ENCODE measurements around the gene FYN.

Gene FYN

DNA sequence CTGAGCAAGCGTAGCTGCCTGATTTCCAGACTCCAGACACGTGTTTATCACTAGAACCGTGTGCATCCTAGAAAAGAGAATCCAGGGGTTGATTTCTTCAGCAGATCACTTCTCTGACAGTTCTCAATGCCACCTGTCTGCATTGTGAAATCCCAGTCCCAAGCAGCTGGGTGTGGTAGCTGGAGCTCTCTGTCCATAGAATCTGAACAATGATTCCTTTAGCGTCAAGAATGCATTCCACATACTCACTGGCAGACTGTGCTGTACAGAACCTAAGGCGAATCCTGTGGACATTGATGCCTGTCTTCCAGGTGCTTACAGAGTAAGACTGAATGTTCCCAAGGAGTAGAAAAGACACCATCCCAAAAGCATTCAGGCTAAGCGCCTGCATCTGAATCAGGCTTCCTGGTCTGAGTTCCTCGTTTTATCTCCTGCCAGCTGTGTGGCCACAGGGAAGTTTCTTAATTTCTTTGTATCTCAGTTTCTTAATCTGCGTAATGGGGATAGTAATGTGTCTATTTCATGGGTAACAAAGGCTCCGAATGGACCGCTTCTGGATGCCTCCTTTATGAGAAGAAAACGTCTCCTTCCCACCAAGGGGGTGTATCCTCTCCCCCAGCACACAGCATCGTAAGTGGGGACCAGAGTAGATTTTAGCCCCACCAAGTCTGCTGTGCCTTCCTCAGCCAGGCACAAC is 257.2 kb downstream of the FYN start:
- DNase-seq: no peak

DNA sequence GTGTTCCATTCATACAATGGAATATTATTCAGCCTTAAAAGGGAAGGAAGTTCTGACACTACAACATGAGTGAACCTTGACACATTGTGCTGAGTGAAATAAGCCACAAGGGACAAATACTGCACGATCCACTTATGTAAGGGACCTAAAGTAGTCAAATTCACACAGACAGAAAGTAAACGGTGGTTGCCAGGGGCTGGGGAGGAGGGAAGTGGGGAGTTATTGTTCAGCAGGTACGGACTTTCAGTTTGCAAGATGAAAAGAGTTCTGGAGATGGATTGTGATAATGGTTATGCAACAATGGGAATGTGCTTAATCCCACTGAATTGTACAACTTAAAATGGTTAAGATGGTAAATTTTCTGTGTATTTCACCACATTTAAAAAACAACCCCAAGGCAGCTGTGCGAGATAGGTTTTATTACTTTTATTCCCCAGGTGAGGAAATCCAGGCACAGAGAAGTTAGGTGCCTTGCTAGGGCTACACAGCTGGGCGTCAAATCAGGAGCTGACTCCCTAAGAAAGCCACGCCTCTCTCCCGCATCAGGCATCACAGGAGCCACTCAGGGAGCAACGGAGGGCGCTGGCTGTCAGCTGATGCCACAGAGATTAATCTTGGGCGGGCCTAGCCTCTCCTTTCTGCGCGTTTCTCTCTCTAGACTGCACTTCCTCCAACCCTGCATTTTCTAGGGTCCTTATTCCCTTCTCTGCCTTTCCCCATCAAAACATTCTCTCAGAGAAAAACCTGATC is 258.2 kb downstream of the FYN start:
- DNase-seq: no peak

- DNase-seq: no peak
Measured at GRCh38 chr6:111612379-111612778, 260.9 kb downstream of the FYN start.

GRCh38 chr6:111610548-111611172 is 262.6 kb downstream of the FYN start:
- no peak for DNase-seq

Data from activated T-cell treated with anti-CD3 and anti-CD28 coated beads, Interleukin-2, amount 50 U/mL, for 1 hour (primary cell).